HT-29 (cell line): ENCODE data around the gene ADAMTS15. TPM values are rescaled to one million over a fixed set of nuclear protein-coding genes. Genes with fewer than 3 reads are reported as not detected.

Experiments used
- total RNA-seq: library from RNA; depleted of rRNA; stranded (reverse); fragments of >200 nt; shearing (Covaris generic); gene quantifications from 2 replicates; pipeline ENCODE4 v1.2.3, GENCODE V29; 2014; rRNA removed

The ADAMTS15 gene
- total RNA-seq, 1 experiment from 2014 or later, result not detected

Other genes starting within 250 kb of the ADAMTS15 start
- gene ZBTB44, start 133.7 kb upstream of the ADAMTS15 start, total RNA-seq, result 21.1 and 23.9 TPM in 2 replicates
- not detected in 2 replicates for gene ADAMTS8, start 20.0 kb upstream of the ADAMTS15 start, total RNA-seq